ENCODE results near the gene RHOA.

The RHOA gene

GRCh38 chr3:49411968-49412631 is at the start of gene RHOA, which contains the start of gene TCTA:
Gene RHOA, minus strand, starts transcription at chr3:49411976. Its CDS starts 36,387 bp downstream, at chr3:49375589.
Gene TCTA, plus strand, starts transcription at chr3:49412423. Its CDS starts 4 bp downstream, at chr3:49412427.
- Mint-ChIP-seq H3K4me1 (ENCODE audit: low read depth) (peaks cover 59% of the 10 kb centered on the region), H3K9me3 (no peaks in the 10 kb centered on the region), H3K27me3 (ENCODE audit: low read depth) (no peaks in the 10 kb centered on the region), H3K36me3 (ENCODE audit: low read depth) (peaks cover 30% of the 10 kb centered on the region), H3K4me3 (peak within 1 kb of the TSS; percentile 92), H3K27ac (peak within 1 kb of the TSS; percentile 95)

GRCh38 chr3:49460956-49461355 is 49.2 kb upstream of the RHOA start:
- peaks cover 6% of the 10 kb centered on the region for H3K4me1 Mint-ChIP-seq (ENCODE audit: low read depth)
- no peaks in the 10 kb centered on the region for H3K36me3 Mint-ChIP-seq (ENCODE audit: low read depth)
- H3K27ac Mint-ChIP-seq: no peak overlapping the region
- no peaks in the 10 kb centered on the region for H3K9me3 Mint-ChIP-seq
- no peaks in the 10 kb centered on the region for H3K27me3 Mint-ChIP-seq (ENCODE audit: low read depth)
- H3K4me3 Mint-ChIP-seq: no peak overlapping the region

GRCh38 chr3:49460188-49460890 is 48.6 kb upstream of the RHOA start:
- no peaks in the 10 kb centered on the region for H3K27me3 Mint-ChIP-seq (ENCODE audit: low read depth)
- peaks cover 6% of the 10 kb centered on the region for H3K4me1 Mint-ChIP-seq (ENCODE audit: low read depth)
- no peaks in the 10 kb centered on the region for H3K36me3 Mint-ChIP-seq (ENCODE audit: low read depth)
- H3K4me3 Mint-ChIP-seq: no peak overlapping the region
- H3K27ac Mint-ChIP-seq: no peak overlapping the region
- H3K9me3 Mint-ChIP-seq: no peaks in the 10 kb centered on the region

- Mint-ChIP-seq H3K36me3 (ENCODE audit: low read depth) (no peaks in the 10 kb centered on the region), H3K4me3 (no peak overlapping the region), H3K4me1 (ENCODE audit: low read depth) (peaks cover under 1% of the 10 kb centered on the region), H3K9me3 (no peaks in the 10 kb centered on the region), H3K27ac (no peak overlapping the region), H3K27me3 (ENCODE audit: low read depth) (no peaks in the 10 kb centered on the region)
Observed at GRCh38 chr3:49456466-49456865, 44.7 kb upstream of the RHOA start.

- no peak overlapping the region for H3K27ac Mint-ChIP-seq
- H3K9me3 Mint-ChIP-seq: no peaks in the 10 kb centered on the region
- no peaks in the 10 kb centered on the region for H3K27me3 Mint-ChIP-seq (ENCODE audit: low read depth)
- no peaks in the 10 kb centered on the region for H3K36me3 Mint-ChIP-seq (ENCODE audit: low read depth)
- H3K4me3 Mint-ChIP-seq: no peak overlapping the region
- no peaks in the 10 kb centered on the region for H3K4me1 Mint-ChIP-seq (ENCODE audit: low read depth)
Observed at GRCh38 chr3:49454898-49455681, 43.3 kb upstream of the RHOA start.

- H3K9me3 Mint-ChIP-seq: no peaks in the 10 kb centered on the region
- no peaks in the 10 kb centered on the region for H3K4me1 Mint-ChIP-seq (ENCODE audit: low read depth)
- no peak overlapping the region for H3K27ac Mint-ChIP-seq
- H3K4me3 Mint-ChIP-seq: no peak overlapping the region
- no peaks in the 10 kb centered on the region for H3K36me3 Mint-ChIP-seq (ENCODE audit: low read depth)
- no peaks in the 10 kb centered on the region for H3K27me3 Mint-ChIP-seq (ENCODE audit: low read depth)
Observed at GRCh38 chr3:49454458-49454857, 42.7 kb upstream of the RHOA start.

GRCh38 chr3:49453621-49454020 is 41.8 kb upstream of the RHOA start:
- Mint-ChIP-seq H3K9me3 (no peaks in the 10 kb centered on the region), H3K4me1 (ENCODE audit: low read depth) (peaks cover 4% of the 10 kb centered on the region), H3K4me3 (no peak overlapping the region), H3K27me3 (ENCODE audit: low read depth) (no peaks in the 10 kb centered on the region), H3K36me3 (ENCODE audit: low read depth) (no peaks in the 10 kb centered on the region), H3K27ac (no peak overlapping the region)

- Mint-ChIP-seq H3K9me3 (no peaks in the 10 kb centered on the region), H3K27me3 (ENCODE audit: low read depth) (no peaks in the 10 kb centered on the region)
Observed at GRCh38 chr3:49445391-49445790, 33.6 kb upstream of the RHOA start.

GRCh38 chr3:49434731-49435130 is 23.0 kb upstream of the RHOA start:
- Mint-ChIP-seq H3K9me3 (no peaks in the 10 kb centered on the region), H3K27ac (no peak overlapping the region), H3K27me3 (ENCODE audit: low read depth) (no peaks in the 10 kb centered on the region), H3K36me3 (ENCODE audit: low read depth) (no peaks in the 10 kb centered on the region), H3K4me1 (ENCODE audit: low read depth) (peaks cover 1% of the 10 kb centered on the region), H3K4me3 (no peak overlapping the region)

More at GRCh38 chr3:49445391-49445790, 33.6 kb upstream of the RHOA start:
- Mint-ChIP-seq H3K4me1 (ENCODE audit: low read depth) (peaks cover 11% of the 10 kb centered on the region), H3K36me3 (ENCODE audit: low read depth) (no peaks in the 10 kb centered on the region), H3K27ac (no peak overlapping the region), H3K4me3 (no peak overlapping the region)

- Mint-ChIP-seq H3K36me3 (ENCODE audit: low read depth) (peaks cover 10% of the 10 kb centered on the region), H3K4me1 (ENCODE audit: low read depth) (peaks cover 21% of the 10 kb centered on the region), H3K9me3 (no peaks in the 10 kb centered on the region), H3K27me3 (ENCODE audit: low read depth) (no peaks in the 10 kb centered on the region), H3K27ac (peak overlapping the region; percentile 97), H3K4me3 (peak overlapping the region; percentile 93)
Observed at GRCh38 chr3:49428752-49429080, 16.9 kb upstream of the RHOA start.

GRCh38 chr3:49427586-49427985 is 15.8 kb upstream of the RHOA start:
- no peaks in the 10 kb centered on the region for H3K27me3 Mint-ChIP-seq (ENCODE audit: low read depth)
- no peaks in the 10 kb centered on the region for H3K9me3 Mint-ChIP-seq
- H3K4me3 Mint-ChIP-seq: peak overlapping the region; percentile 93
- H3K36me3 Mint-ChIP-seq (ENCODE audit: low read depth): peaks cover 10% of the 10 kb centered on the region
- H3K27ac Mint-ChIP-seq: peak overlapping the region; percentile 36
- peaks cover 28% of the 10 kb centered on the region for H3K4me1 Mint-ChIP-seq (ENCODE audit: low read depth)

- Mint-ChIP-seq H3K27me3 (ENCODE audit: low read depth) (no peaks in the 10 kb centered on the region), H3K4me1 (ENCODE audit: low read depth) (peaks cover 33% of the 10 kb centered on the region), H3K36me3 (ENCODE audit: low read depth) (peaks cover 19% of the 10 kb centered on the region), H3K27ac (peak overlapping the region; percentile 62), H3K9me3 (no peaks in the 10 kb centered on the region), H3K4me3 (no peak overlapping the region)
Observed at GRCh38 chr3:49424816-49425215, 13.0 kb upstream of the RHOA start.

- Mint-ChIP-seq H3K27ac (no peak within 1 kb of the TSS), H3K27me3 (ENCODE audit: low read depth) (no peaks in the 10 kb centered on the region), H3K36me3 (ENCODE audit: low read depth) (peaks cover 27% of the 10 kb centered on the region), H3K4me1 (ENCODE audit: low read depth) (peaks cover 33% of the 10 kb centered on the region), H3K4me3 (no peak within 1 kb of the TSS), H3K9me3 (no peaks in the 10 kb centered on the region)
Observed at GRCh38 chr3:49422379-49423248, 10.8 kb upstream of the RHOA start, which contains the start of gene AMT. Gene AMT, minus strand, starts transcription at chr3:49422473. Its CDS starts 23 bp downstream, at chr3:49422450.

GRCh38 chr3:49421890-49422378 is 10.2 kb upstream of the RHOA start:
- no peaks in the 10 kb centered on the region for H3K9me3 Mint-ChIP-seq
- peaks cover 27% of the 10 kb centered on the region for H3K36me3 Mint-ChIP-seq (ENCODE audit: low read depth)
- H3K4me1 Mint-ChIP-seq (ENCODE audit: low read depth): peaks cover 37% of the 10 kb centered on the region
- no peak overlapping the region for H3K4me3 Mint-ChIP-seq
- H3K27ac Mint-ChIP-seq: no peak overlapping the region
- no peaks in the 10 kb centered on the region for H3K27me3 Mint-ChIP-seq (ENCODE audit: low read depth)

All from T-helper 1 cell treated with Interleukin-12 subunit alpha and Interleukin-12 subunit beta and Interleukin-4 antibody, amounts not matched to agents 30 μg/mL and 1 μg/mL, for 36 hours (primary cell).